Measurements from ENCODE around the gene TEAD4.
A peak's percentile ranks its signal among the peaks of the same experiment; 100 is the strongest.

TEAD4 gene

DNA sequence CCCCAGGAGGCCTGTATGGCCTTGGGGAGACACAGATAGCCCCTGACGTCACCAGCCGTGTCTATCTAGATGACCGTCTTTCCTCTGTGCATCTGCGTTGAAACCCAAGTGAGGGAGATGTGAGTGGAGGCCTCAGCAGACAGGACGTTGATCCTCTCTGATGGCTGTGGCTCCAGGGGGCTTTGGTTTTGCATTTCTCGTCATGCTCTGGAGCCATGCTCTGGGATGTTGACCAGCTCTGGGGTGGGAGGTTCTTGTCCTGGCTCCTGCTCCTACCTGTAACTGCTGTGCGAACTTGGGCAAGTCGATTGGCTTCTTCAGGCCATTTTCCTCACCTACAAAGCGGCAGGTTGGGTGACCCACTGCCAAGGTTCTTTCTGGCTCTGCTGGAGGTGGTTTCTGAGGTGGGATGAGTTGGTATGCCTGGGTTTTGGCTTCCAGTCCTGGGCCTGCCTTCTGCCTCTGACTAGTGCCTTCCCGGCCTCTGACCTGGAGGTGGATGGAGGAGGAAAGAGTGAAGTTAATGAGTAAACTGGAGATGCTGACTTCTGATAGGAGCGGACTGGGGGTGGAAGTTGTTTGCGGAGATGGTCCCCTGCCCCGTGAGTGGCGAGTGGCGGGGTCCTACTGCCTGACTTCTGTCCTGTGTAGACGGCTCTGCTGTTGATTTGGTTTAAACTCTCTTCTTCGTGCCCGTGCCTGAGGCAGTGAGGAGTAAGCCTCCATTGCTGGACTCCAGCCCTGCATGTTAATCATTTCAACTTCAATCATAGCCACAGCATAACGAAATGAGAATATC is 126.3 kb downstream of the TEAD4 start:
- DNase-seq: no peak

DNA sequence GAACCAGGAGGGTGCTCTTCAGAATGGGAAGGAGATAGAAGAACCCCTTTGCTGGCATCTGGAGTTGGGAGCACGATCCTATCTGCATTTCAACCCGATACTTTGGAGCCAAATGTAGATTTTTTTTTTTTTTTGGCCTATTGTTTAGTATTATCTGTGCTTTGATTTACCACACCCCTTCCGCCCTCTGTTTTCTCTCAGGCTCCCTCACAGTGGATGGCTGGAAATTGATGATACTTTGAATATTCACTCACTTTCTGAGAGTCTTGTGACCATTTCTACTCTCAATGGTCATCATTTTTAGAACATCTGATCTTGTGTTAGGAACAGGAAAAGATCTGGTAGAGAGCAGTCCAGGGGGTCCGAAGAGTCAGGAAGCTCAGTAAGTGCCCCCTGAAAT is 127.0 kb downstream of the TEAD4 start:
- DNase-seq: no peak

- no peak for DNase-seq
These were observed 127.6 kb downstream of the TEAD4 start for GRCh38 chr12:3086729-3087323.

GRCh38 chr12:3087758-3088650 is 128.8 kb downstream of the TEAD4 start:
- peak; percentile 45 for DNase-seq

DNA sequence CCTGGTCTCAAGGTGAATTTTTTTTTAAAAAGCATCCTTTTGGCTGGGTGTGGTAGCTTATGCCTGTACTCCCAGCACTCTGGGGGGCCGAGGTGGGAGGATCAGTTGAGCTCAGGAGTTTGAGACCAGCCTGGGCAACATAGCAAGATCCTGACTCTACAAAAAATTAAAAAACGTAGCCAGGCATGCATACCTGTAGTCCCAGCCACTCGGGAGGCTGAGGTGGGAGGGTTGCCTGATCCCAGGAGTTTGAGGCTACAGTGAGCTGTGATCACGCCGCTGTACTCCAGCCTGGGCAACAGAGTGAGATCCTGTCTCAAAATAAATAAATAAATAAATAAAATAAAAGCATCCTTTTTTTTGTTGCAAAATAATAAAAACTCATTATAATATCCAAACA is 130.4 kb downstream of the TEAD4 start:
- DNase-seq: no peak
